Parathyroid adenoma (tissue), 2 donors: ENCODE results near the gene SLC12A7.

Experiments
- H2AFZ ChIP-seq: fragments of 300-600 bp; sonication (generic); one replicate; pipeline ENCODE4 v1.7.0; 2017; ENCODE audit warnings: antibody characterized with exemption, mild to moderate bottlenecking
- H3K27ac ChIP-seq: fragments of 300-600 bp; sonication (generic); one replicate; pipeline ENCODE4 v1.7.0; 2017
- H3K27me3 ChIP-seq: fragments of 300-600 bp; sonication (generic); one replicate; pipeline ENCODE4 v1.7.0; 2017; ENCODE audit warnings: low read length; ENCODE audit not compliant: control insufficient read depth, insufficient read depth
- H3K36me3 ChIP-seq: fragments of 300-600 bp; sonication (generic); one replicate; pipeline ENCODE4 v1.7.0; 2017; ENCODE audit warnings: low read length; ENCODE audit not compliant: control insufficient read depth, insufficient read depth
- H3K4me1 ChIP-seq: fragments of 300-600 bp; sonication (generic); one replicate; pipeline ENCODE4 v1.7.0; 2017; ENCODE audit warnings: control low read depth
- H3K4me2 ChIP-seq: fragments of 300-600 bp; sonication (generic); one replicate; pipeline ENCODE4 v1.7.0; 2017; ENCODE audit warnings: low read length
- H3K4me3 ChIP-seq: fragments of 300-600 bp; sonication (generic); one replicate; pipeline ENCODE4 v1.7.0; 2017; ENCODE audit warnings: low read depth, low read length
- H3K79me2 ChIP-seq: fragments of 300-600 bp; sonication (generic); one replicate; pipeline ENCODE4 v1.7.0; 2017; ENCODE audit warnings: control low read depth
- H3K9ac ChIP-seq: fragments of 300-600 bp; sonication (generic); one replicate; pipeline ENCODE4 v1.7.0; 2017; ENCODE audit warnings: mild to moderate bottlenecking
- H3K9me3 ChIP-seq: fragments of 300-600 bp; sonication (generic); one replicate; pipeline ENCODE4 v1.7.0; 2017; ENCODE audit warnings: low read length; ENCODE audit not compliant: control insufficient read depth
- CTCF ChIP-seq: fragments of 300-600 bp; sonication (generic); IDR thresholded peaks from one replicate; pipeline ENCODE4 v1.7.0; 2017; ENCODE audit warnings: antibody characterized with exemption, mild to moderate bottlenecking
- donor health status: primary hyperparathyroidism.

SLC12A7 gene

GRCh38 chr5:1076406-1076805 is 35.5 kb downstream of the SLC12A7 start:
- Histone ChIP-seq H3K4me3 (no peak overlapping the region), H3K4me1 (no peaks in the 10 kb centered on the region), H3K27me3 (no peaks in the 10 kb centered on the region), H3K79me2 (no peaks in the 10 kb centered on the region), H3K9ac (no peak overlapping the region), H2AFZ (no peak overlapping the region), H3K9me3 (no peaks in the 10 kb centered on the region), H3K27ac (no peak overlapping the region), H3K36me3 (no peaks in the 10 kb centered on the region), H3K4me2 (no peak overlapping the region)
- TF ChIP-seq CTCF = no peak

- no peaks in the 10 kb centered on the region for H3K36me3 ChIP-seq
- H3K9ac ChIP-seq = no peak overlapping the region
- no peaks in the 10 kb centered on the region for H3K9me3 ChIP-seq
- H3K27me3 ChIP-seq = no peaks in the 10 kb centered on the region
- H3K4me1 ChIP-seq = no peaks in the 10 kb centered on the region
- H3K79me2 ChIP-seq = no peaks in the 10 kb centered on the region
- H3K4me3 ChIP-seq = no peak overlapping the region
- H3K4me2 ChIP-seq = no peak overlapping the region
- H2AFZ ChIP-seq = no peak overlapping the region
- TF ChIP-seq CTCF = no peak
- H3K27ac ChIP-seq = no peak overlapping the region
These were observed 35.9 kb downstream of the SLC12A7 start for GRCh38 chr5:1075931-1076330.

- H3K27ac ChIP-seq = no peak overlapping the region
- H3K4me2 ChIP-seq = no peak overlapping the region
- H3K27me3 ChIP-seq = no peaks in the 10 kb centered on the region
- H3K79me2 ChIP-seq = no peaks in the 10 kb centered on the region
- no peak for TF ChIP-seq CTCF
- no peaks in the 10 kb centered on the region for H3K36me3 ChIP-seq
- H2AFZ ChIP-seq = no peak overlapping the region
- no peak overlapping the region for H3K4me3 ChIP-seq
- no peaks in the 10 kb centered on the region for H3K9me3 ChIP-seq
- H3K9ac ChIP-seq = no peak overlapping the region
- H3K4me1 ChIP-seq = no peaks in the 10 kb centered on the region
These were observed 36.3 kb downstream of the SLC12A7 start for GRCh38 chr5:1075555-1075881.

GRCh38 chr5:1074816-1075554 is 36.9 kb downstream of the SLC12A7 start:
- no peaks in the 10 kb centered on the region for H3K36me3 ChIP-seq
- no peaks in the 10 kb centered on the region for H3K27me3 ChIP-seq
- H2AFZ ChIP-seq = no peak overlapping the region
- H3K4me1 ChIP-seq = no peaks in the 10 kb centered on the region
- H3K79me2 ChIP-seq = no peaks in the 10 kb centered on the region
- H3K27ac ChIP-seq = no peak overlapping the region
- no peak for TF ChIP-seq CTCF
- H3K4me2 ChIP-seq = no peak overlapping the region
- H3K4me3 ChIP-seq = no peak overlapping the region
- H3K9ac ChIP-seq = no peak overlapping the region
- H3K9me3 ChIP-seq = no peaks in the 10 kb centered on the region

- Histone ChIP-seq H3K27ac (no peak overlapping the region), H3K4me1 (no peaks in the 10 kb centered on the region), H3K9ac (no peak overlapping the region), H3K27me3 (no peaks in the 10 kb centered on the region), H2AFZ (no peak overlapping the region), H3K4me2 (no peak overlapping the region), H3K79me2 (no peaks in the 10 kb centered on the region), H3K4me3 (no peak overlapping the region), H3K36me3 (no peaks in the 10 kb centered on the region), H3K9me3 (no peaks in the 10 kb centered on the region)
- no peak for TF ChIP-seq CTCF
These were observed 37.6 kb downstream of the SLC12A7 start for GRCh38 chr5:1074226-1074625.
